Type B pancreatic cell (in vitro differentiated cells): ENCODE data around the gene KIDINS220. TPM values are rescaled to one million over a fixed set of nuclear protein-coding genes. Genes with fewer than 3 reads are reported as not detected.
A peak's percentile ranks its signal among the peaks of the same experiment; 100 is the strongest.

Experiments
- DNase-seq: peaks from one replicate; pipeline ENCODE4 v3.0.0; 2021; ENCODE audit warnings: mixed read lengths; ENCODE audit not compliant: unreplicated experiment; ENCODE audit errors: extremely low spot score
- H3K27ac Mint-ChIP-seq: 2 replicates; pipeline ENCODE4 v1.8.0; 2021; ENCODE audit warnings: mild to moderate bottlenecking, mixed read lengths
- H3K27me3 Mint-ChIP-seq: 2 replicates; pipeline ENCODE4 v1.8.0; 2021; ENCODE audit warnings: mixed read lengths
- H3K36me3 Mint-ChIP-seq: 2 replicates; pipeline ENCODE4 v1.8.0; 2021; ENCODE audit warnings: mixed read lengths
- H3K4me1 Mint-ChIP-seq: one replicate; pipeline ENCODE4 v1.8.0; 2021; ENCODE audit warnings: mixed read lengths; ENCODE audit not compliant: unreplicated experiment
- H3K4me3 Mint-ChIP-seq: 2 replicates; pipeline ENCODE4 v1.8.0; 2021; ENCODE audit warnings: mild to moderate bottlenecking, mixed read lengths
- H3K9me3 Mint-ChIP-seq: 2 replicates; pipeline ENCODE4 v1.8.0; 2021; ENCODE audit warnings: mixed read lengths
- total RNA-seq: library from RNA; stranded (reverse); gene quantifications from 2 replicates; pipeline ENCODE4 v1.2.1, GENCODE V29; 2021; ENCODE audit warnings: low replicate concordance
- TF ChIP-seq, protein P1 (sequence below): fragments of 200-600 bp; sonication (generic); conservative IDR thresholded peaks from 2 replicates; pipeline ENCODE4 v1.5.0; 2021; ENCODE audit warnings: antibody characterized with exemption, mild to moderate bottlenecking

KIDINS220 gene
- total RNA-seq, 1 donor from 2014 or later: 73.1 TPM

DNA sequence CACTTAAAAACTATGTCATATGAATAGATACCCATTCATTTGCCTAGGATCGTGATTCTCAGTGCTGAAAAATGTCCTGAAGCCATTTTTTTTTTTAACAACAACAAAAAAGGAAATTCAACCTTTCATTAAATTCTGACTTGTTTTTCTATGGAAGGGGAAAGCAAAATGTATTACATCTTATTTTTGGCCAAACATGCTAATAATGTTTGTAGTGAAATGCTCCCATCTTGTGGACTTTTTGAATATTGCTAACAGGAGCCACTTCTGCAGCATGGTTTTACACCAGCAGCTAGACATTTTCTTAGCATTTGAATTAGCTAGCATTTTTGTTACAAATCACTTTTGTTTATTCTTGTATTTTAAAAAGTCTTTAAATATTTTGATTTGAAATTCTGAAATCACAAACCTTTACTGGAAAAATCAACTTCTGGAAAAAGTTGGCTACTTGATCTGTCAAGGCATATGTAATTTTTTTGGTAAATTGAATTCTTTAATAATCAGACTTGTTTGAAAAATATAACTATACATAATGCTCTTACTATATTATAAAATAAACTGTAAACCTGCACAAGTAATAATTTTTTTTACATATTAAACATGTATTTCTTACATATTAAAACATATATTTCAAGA lies 75.8 kb downstream of the KIDINS220 start:
- H3K27me3 Mint-ChIP-seq: no peaks in the 10 kb centered on the region
- no peaks in the 10 kb centered on the region for H3K4me1 Mint-ChIP-seq
- H3K4me3 Mint-ChIP-seq: no peak overlapping the region
- H3K27ac Mint-ChIP-seq: no peak overlapping the region
- H3K9me3 Mint-ChIP-seq: peaks cover 2% of the 10 kb centered on the region
- H3K36me3 Mint-ChIP-seq: peaks cover 38% of the 10 kb centered on the region
- TF ChIP-seq, protein P1, sequence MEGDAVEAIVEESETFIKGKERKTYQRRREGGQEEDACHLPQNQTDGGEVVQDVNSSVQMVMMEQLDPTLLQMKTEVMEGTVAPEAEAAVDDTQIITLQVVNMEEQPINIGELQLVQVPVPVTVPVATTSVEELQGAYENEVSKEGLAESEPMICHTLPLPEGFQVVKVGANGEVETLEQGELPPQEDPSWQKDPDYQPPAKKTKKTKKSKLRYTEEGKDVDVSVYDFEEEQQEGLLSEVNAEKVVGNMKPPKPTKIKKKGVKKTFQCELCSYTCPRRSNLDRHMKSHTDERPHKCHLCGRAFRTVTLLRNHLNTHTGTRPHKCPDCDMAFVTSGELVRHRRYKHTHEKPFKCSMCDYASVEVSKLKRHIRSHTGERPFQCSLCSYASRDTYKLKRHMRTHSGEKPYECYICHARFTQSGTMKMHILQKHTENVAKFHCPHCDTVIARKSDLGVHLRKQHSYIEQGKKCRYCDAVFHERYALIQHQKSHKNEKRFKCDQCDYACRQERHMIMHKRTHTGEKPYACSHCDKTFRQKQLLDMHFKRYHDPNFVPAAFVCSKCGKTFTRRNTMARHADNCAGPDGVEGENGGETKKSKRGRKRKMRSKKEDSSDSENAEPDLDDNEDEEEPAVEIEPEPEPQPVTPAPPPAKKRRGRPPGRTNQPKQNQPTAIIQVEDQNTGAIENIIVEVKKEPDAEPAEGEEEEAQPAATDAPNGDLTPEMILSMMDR: peak; percentile 84
- DNase-seq: no peak

DNA sequence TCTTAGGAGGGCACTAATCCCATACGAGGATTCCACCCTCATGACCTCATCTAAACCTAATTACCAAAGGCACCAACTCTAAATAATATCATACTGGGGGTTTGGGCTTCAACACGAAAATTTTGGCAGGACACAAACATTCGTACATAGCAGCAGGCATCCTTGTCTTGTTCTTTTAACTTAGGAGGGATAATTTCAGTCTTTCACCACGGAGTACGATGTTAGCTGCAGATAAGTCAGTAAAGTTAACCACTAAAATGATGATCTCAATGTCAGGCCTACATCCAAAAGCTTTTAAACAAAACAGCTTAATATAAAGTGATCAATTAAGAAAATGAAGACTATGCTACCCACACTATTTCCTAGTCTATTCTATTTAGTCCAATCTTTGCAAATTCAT lies 80.7 kb downstream of the KIDINS220 start:
- TF ChIP-seq, protein P1: no peak
- no peak overlapping the region for H3K4me3 Mint-ChIP-seq
- peaks cover 8% of the 10 kb centered on the region for H3K4me1 Mint-ChIP-seq
- H3K27ac Mint-ChIP-seq: no peak overlapping the region
- DNase-seq: no peak
- H3K36me3 Mint-ChIP-seq: peaks cover 46% of the 10 kb centered on the region
- peaks cover 10% of the 10 kb centered on the region for H3K9me3 Mint-ChIP-seq
- no peaks in the 10 kb centered on the region for H3K27me3 Mint-ChIP-seq

DNA sequence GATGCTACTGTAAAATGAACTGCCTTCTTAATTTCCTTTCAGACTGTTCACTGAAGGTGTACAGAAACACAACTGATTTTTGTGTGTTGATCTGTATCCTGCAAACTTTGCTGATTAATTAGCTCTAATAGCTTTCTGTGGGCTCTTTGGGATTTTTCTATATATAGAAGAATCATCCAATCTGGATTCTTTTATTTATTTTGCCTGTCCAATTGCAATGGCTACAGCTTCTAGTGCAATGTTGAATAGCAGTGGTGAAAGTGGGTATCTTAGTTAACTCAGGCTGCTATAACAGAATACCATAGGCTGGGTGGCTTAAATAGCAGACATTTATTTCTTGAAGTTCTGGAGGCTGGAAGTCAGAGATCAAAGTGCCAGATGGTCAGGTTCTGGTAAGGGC lies 81.2 kb downstream of the KIDINS220 start:
- H3K9me3 Mint-ChIP-seq: peaks cover 10% of the 10 kb centered on the region
- DNase-seq: no peak
- peaks cover 8% of the 10 kb centered on the region for H3K4me1 Mint-ChIP-seq
- no peaks in the 10 kb centered on the region for H3K27me3 Mint-ChIP-seq
- TF ChIP-seq, protein P1: no peak
- peaks cover 46% of the 10 kb centered on the region for H3K36me3 Mint-ChIP-seq
- H3K4me3 Mint-ChIP-seq: no peak overlapping the region
- H3K27ac Mint-ChIP-seq: no peak overlapping the region

DNA sequence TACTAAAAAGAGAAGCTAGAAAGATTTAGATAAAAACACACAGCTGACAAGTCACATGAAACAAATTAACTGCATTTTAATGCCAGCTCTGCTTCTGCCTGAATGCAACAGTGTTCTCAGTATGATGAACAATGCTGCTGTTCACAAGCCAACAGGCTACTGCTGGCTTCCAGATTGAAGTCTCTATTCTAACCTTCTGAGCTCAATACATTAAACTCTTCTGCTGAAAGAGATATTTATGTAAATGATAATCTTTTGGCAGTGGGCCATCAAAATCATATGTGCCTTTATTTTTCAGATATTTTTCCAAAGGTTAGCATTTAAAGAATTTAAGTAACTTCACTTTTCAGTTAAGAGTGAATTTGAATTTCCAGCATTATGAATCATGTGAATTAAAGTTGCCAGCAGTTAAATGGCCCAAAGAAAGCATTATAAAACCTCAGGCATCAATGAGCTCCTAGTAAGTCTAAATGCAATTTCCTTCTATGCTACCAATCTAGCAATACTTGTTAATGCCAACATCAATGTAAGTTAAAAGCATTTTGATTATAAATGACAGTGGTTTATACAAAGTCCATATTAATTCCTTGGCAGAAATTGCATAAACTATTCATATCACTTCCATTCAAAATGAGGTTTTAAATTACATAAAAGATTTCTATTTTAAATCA lies 83.2 kb downstream of the KIDINS220 start:
- Mint-ChIP-seq H3K36me3 (peaks cover 48% of the 10 kb centered on the region), H3K4me1 (peaks cover 9% of the 10 kb centered on the region), H3K9me3 (peaks cover 10% of the 10 kb centered on the region), H3K4me3 (no peak overlapping the region), H3K27ac (no peak overlapping the region), H3K27me3 (no peaks in the 10 kb centered on the region)
- TF ChIP-seq, protein P1: no peak
- DNase-seq: no peak

DNA sequence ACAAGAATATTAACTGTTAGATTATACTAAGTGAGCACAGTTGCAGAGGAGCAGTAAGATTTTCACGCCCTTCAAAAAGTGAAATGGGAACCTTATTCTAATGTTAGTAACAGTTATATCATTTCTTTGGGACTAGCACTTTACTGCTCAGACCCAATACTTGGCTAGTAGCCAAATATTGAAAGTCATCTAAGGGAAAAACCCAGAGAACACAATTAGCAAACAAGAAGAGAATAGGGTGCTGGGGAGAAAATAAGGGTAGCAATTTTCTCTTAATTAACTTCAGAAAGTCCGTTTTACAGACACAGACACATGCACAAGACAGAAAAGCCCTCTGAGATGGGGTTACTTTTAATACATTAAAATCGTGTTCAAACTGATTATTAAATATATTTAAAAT lies 83.8 kb downstream of the KIDINS220 start:
- peaks cover 10% of the 10 kb centered on the region for H3K9me3 Mint-ChIP-seq
- H3K4me1 Mint-ChIP-seq: peaks cover 13% of the 10 kb centered on the region
- no peak for DNase-seq
- no peak overlapping the region for H3K27ac Mint-ChIP-seq
- H3K36me3 Mint-ChIP-seq: peaks cover 45% of the 10 kb centered on the region
- H3K27me3 Mint-ChIP-seq: no peaks in the 10 kb centered on the region
- H3K4me3 Mint-ChIP-seq: peak overlapping the region; percentile 13
- TF ChIP-seq, protein P1: no peak
